Measurements from ENCODE around the gene SPRY2.

DNA sequence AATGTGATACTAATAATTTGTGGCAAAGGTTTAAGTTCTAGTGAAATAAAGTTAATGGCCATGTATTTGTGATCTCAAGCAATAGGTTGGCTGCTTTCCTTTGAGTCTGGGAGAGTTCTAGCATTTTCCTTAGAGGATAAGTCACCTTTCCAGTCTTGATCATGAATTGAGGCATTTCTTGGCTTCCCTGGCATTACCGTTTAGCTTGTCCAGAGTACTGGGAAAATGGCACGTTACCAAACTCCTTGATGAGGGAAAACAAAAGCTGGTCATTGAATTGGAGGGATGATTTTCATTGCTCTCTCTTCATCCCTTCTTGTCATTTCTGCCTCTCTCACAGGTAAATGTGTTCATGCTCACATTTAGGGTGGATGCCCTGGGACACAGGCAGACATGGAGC is 34.0 kb upstream of the SPRY2 start:
- TF ChIP-seq, protein P1, sequence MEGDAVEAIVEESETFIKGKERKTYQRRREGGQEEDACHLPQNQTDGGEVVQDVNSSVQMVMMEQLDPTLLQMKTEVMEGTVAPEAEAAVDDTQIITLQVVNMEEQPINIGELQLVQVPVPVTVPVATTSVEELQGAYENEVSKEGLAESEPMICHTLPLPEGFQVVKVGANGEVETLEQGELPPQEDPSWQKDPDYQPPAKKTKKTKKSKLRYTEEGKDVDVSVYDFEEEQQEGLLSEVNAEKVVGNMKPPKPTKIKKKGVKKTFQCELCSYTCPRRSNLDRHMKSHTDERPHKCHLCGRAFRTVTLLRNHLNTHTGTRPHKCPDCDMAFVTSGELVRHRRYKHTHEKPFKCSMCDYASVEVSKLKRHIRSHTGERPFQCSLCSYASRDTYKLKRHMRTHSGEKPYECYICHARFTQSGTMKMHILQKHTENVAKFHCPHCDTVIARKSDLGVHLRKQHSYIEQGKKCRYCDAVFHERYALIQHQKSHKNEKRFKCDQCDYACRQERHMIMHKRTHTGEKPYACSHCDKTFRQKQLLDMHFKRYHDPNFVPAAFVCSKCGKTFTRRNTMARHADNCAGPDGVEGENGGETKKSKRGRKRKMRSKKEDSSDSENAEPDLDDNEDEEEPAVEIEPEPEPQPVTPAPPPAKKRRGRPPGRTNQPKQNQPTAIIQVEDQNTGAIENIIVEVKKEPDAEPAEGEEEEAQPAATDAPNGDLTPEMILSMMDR (IDR thresholded peaks at IDR 0.05; ENCODE audit: control extremely low read depth in 1 of 3, insufficient read depth in 1 of 3, low read depth in 1 of 3, low read length in 3 of 3) = no peak
- TF ChIP-seq SP1 (IDR thresholded peaks at IDR 0.05; ENCODE audit: low read depth, low read length) (no peak), EP300 (IDR thresholded peaks at IDR 0.05; ENCODE audit: borderline replicate concordance in 1 of 2, low read depth in 2 of 2, low read length in 2 of 2) (no peak), ASH2L (IDR thresholded peaks at IDR 0.05; ENCODE audit: low read length) (no peak), POLR2A (IDR thresholded peaks at IDR 0.05; ENCODE audit: control extremely low read depth in 1 of 2, low read depth in 2 of 2, low read length in 2 of 2) (no peak), HDAC2 (IDR thresholded peaks at IDR 0.05; ENCODE audit: borderline replicate concordance in 1 of 2, low read depth in 2 of 2, low read length in 2 of 2) (no peak), TEAD4 (IDR thresholded peaks at IDR 0.05; ENCODE audit: low read depth, low read length) (no peak), FOSL1 (IDR thresholded peaks at IDR 0.05; ENCODE audit: insufficient read depth, low read depth, low read length) (no peak), BCL11A (IDR thresholded peaks at IDR 0.05; ENCODE audit: low read depth in 2 of 2, low read length in 2 of 2) (no peak), ZNF274 (IDR thresholded peaks at IDR 0.05; ENCODE audit: borderline replicate concordance, extremely low read depth, low read length) (no peak), SP4 (IDR thresholded peaks at IDR 0.05; ENCODE audit: low read length) (no peak), RAD21 (IDR thresholded peaks at IDR 0.05 in 1 of 2, conservative IDR thresholded peaks at IDR 0.05 in 1 of 2; ENCODE audit: low read depth in 2 of 2, low read length in 2 of 2) (no peak), GTF2F1 (IDR thresholded peaks at IDR 0.05; ENCODE audit: borderline replicate concordance, low read depth, low read length) (no peak), CBX5 (IDR thresholded peaks at IDR 0.05; ENCODE audit: low read depth, low read length) (no peak)

Data from H1 (cell line).